Gastrocnemius medialis (tissue), 4 donors: ENCODE measurements around the gene CRLF2. TPM values are rescaled to one million over a fixed set of nuclear protein-coding genes. Genes with fewer than 3 reads are reported as not detected.
A peak's percentile ranks its signal among the peaks of the same experiment; 100 is the strongest.
"Not testable (repeated sequence)": the region's sequence is repeated elsewhere in the genome, so short reads cannot be mapped to it uniquely, and the experiment has no call there.

Experiments used
- ATAC-seq, 2 donors: fragments of 150-250 bp; one replicate each; pipeline ENCODE4 v1.9.1; 2016
- DNase-seq, 2 donors: peaks; one replicate each; pipeline ENCODE4 v3.0.0-alpha.2; 2019
- H3K27ac ChIP-seq, 4 donors: fragments of 200-600 bp; sonication (generic); 1 replicate in 1 of 4; 2 replicates in 3 of 4; pipeline ENCODE4 v1.5.1; 2016 to 2018; ENCODE audit warnings: mild to moderate bottlenecking in 2 of 4, moderate library complexity in 1 of 4
- H3K27me3 ChIP-seq, 3 donors: fragments of 200-600 bp; sonication (generic) in 2 of 3; 1 replicate in 1 of 3; 2 replicates in 2 of 3; pipeline versions ENCODE4 v1.5.1 to v1.6.0; 2016 to 2019; ENCODE audit warnings: mild to moderate bottlenecking in 1 of 3, moderate library complexity in 1 of 3
- H3K36me3 ChIP-seq, 2 donors: fragments of 200-600 bp; sonication (generic) in 1 of 2; one replicate each; pipeline ENCODE4 v1.5.1; 2017 to 2018
- H3K4me1 ChIP-seq, 2 donors: fragments of 200-600 bp; sonication (generic) in 1 of 2; one replicate each; pipeline ENCODE4 v1.5.1; 2016 to 2017; ENCODE audit warnings: mild to moderate bottlenecking in 2 of 2
- H3K4me3 ChIP-seq, 4 donors: fragments of 200-600 bp; sonication (generic) in 3 of 4; 1 replicate in 1 of 4; 2 replicates in 3 of 4; pipeline ENCODE4 v1.5.1; 2016 to 2019; ENCODE audit warnings: mild to moderate bottlenecking in 2 of 4
- H3K9me3 ChIP-seq, 3 donors: fragments of 200-600 bp; sonication (generic) in 2 of 3; 1 replicate in 1 of 3; 2 replicates in 2 of 3; pipeline ENCODE4 v1.5.1; 2016 to 2019
- POLR2A ChIP-seq, 2 donors: fragments of 450-650 bp; IDR thresholded peaks; one replicate each; pipeline ENCODE4 v1.6.1; 2017; ENCODE audit warnings: antibody characterized with exemption in 2 of 2, mild to moderate bottlenecking in 2 of 2, moderate library complexity in 2 of 2
- in situ Hi-C, 4 donors: fragments of 200-750 bp; cut with MboI; loops; one replicate each; pipeline versions ENCODE4 v1.15.0 to v1.8.0; 2017; ENCODE audit warnings: low sequenced_read_pairs in 4 of 4
- intact Hi-C: fragments of 100-400 bp; cut with DNase I; formaldehyde crosslinking; loops from one replicate; pipeline ENCODE4 v1.15.1; 2023; ENCODE audit warnings: low total_unique reads
- total RNA-seq, 4 donors: library from RNA; depleted of rRNA; stranded (reverse); fragments of >200 nt; gene quantifications; one replicate each; pipeline versions ENCODE4 v1.1.0 to v1.2.3, GENCODE V29; 2016
- TF ChIP-seq, protein P1 (sequence below), 5 experiments: fragments of 450-650 bp in 3 of 5; fragments of 200-600 bp in 2 of 5; sonication (generic) in 2 of 5; IDR thresholded peaks in 4 of 5; conservative IDR thresholded peaks in 1 of 5; 1 replicate in 4 of 5; 2 replicates in 1 of 5; pipeline ENCODE4 v1.5.1; 2016 to 2019; ENCODE audit warnings: antibody characterized with exemption in 5 of 5, mild to moderate bottlenecking in 3 of 5, moderate library complexity in 3 of 5

CRLF2 gene
- not detected for total RNA-seq

- H3K9me3 ChIP-seq: no peaks in the 10 kb centered on the region
- H3K4me3 ChIP-seq: no peak within 1 kb of the TSS
- DNase-seq (no peak), ATAC-seq (no peak)
- H3K27me3 ChIP-seq: no peaks in the 10 kb centered on the region
- intact Hi-C loops (no loop called here), in situ Hi-C loops (no loop called here)
- no peak within 1 kb of the TSS for H3K27ac ChIP-seq
- H3K4me1 ChIP-seq: no peaks in the 10 kb centered on the region
- no peak for TF ChIP-seq POLR2A (IDR thresholded peaks at IDR 0.05)
- TF ChIP-seq, protein P1, sequence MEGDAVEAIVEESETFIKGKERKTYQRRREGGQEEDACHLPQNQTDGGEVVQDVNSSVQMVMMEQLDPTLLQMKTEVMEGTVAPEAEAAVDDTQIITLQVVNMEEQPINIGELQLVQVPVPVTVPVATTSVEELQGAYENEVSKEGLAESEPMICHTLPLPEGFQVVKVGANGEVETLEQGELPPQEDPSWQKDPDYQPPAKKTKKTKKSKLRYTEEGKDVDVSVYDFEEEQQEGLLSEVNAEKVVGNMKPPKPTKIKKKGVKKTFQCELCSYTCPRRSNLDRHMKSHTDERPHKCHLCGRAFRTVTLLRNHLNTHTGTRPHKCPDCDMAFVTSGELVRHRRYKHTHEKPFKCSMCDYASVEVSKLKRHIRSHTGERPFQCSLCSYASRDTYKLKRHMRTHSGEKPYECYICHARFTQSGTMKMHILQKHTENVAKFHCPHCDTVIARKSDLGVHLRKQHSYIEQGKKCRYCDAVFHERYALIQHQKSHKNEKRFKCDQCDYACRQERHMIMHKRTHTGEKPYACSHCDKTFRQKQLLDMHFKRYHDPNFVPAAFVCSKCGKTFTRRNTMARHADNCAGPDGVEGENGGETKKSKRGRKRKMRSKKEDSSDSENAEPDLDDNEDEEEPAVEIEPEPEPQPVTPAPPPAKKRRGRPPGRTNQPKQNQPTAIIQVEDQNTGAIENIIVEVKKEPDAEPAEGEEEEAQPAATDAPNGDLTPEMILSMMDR (IDR thresholded peaks at IDR 0.05 in 4 of 5, conservative IDR thresholded peaks at IDR 0.05 in 1 of 5): no peak
- no peaks in the 10 kb centered on the region for H3K36me3 ChIP-seq
These were observed at the start of gene CRLF2 for GRCh38 chrX:1212532-1212931. TSS of gene CRLF2 (minus strand) at chrX:1212649. CDS start at chrX:1212634, 15 bp downstream.

DNA sequence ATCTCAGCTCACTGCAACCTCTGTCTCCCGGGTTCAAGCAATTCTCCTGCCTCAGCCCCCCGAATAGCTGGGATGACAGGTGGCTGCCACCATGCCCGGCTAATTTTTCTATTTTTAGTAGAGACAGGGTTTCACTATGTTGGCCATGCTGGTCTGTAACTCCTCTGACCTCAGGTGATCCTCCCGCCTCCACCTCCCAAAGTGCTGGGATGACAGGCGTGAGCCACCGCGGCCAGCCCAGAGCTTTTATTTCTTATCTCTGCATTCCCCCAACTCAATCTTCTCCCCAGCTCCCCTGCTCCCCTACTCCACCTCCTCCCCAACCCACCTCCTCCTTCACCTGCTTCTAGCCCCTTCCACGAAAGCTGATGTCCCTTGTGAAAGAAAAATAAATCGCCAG lies 49.3 kb upstream of the CRLF2 start:
- DNase-seq, H3K9me3 ChIP-seq, H3K36me3 ChIP-seq, H3K4me3 ChIP-seq, intact Hi-C loops, H3K4me1 ChIP-seq, in situ Hi-C loops, ATAC-seq, H3K27me3 ChIP-seq, H3K27ac ChIP-seq: not testable (repeated sequence)

- no peak overlapping the region for H3K4me3 ChIP-seq
- no peak for ATAC-seq
- intact Hi-C loops (no loop called here), in situ Hi-C loops (no loop called here)
- no peaks in the 10 kb centered on the region for H3K27me3 ChIP-seq
- H3K4me1 ChIP-seq: no peaks in the 10 kb centered on the region
- no peaks in the 10 kb centered on the region for H3K36me3 ChIP-seq
- H3K27ac ChIP-seq: no peak overlapping the region
- no peak for TF ChIP-seq POLR2A (IDR thresholded peaks at IDR 0.05)
- TF ChIP-seq, protein P1 (IDR thresholded peaks at IDR 0.05 in 4 of 5, conservative IDR thresholded peaks at IDR 0.05 in 1 of 5): no peak
- H3K9me3 ChIP-seq: no peaks in the 10 kb centered on the region
- no peak for DNase-seq
These were observed 48.8 kb upstream of the CRLF2 start for GRCh38 chrX:1261285-1261684.

DNA sequence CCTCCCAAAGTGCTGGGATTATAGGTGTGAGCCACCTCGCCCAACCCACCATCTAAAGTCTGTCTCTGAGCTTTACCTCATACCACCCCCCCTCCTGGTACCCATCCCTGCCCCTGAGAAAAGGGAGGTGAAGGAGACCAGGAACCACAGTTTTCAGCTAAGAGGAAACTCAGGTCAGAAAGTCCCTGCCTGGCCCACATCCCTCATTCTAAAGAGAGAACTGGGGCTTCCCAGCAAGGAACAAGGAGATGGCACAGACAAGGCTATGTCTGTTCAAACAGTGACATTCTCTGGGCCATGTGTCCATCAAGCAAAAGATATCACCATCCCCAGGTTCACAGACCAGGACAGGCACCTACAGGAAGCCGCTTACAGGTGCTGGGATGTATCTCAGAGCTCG lies 40.4 kb upstream of the CRLF2 start:
- no peak overlapping the region for H3K27ac ChIP-seq
- H3K36me3 ChIP-seq: no peaks in the 10 kb centered on the region
- H3K4me1 ChIP-seq: no peaks in the 10 kb centered on the region
- TF ChIP-seq POLR2A (IDR thresholded peaks at IDR 0.05): no peak
- TF ChIP-seq, protein P1 (IDR thresholded peaks at IDR 0.05 in 4 of 5, conservative IDR thresholded peaks at IDR 0.05 in 1 of 5): no peak
- no peaks in the 10 kb centered on the region for H3K9me3 ChIP-seq
- in situ Hi-C loops: no loop called here
- ATAC-seq (no peak), DNase-seq (no peak)
- H3K27me3 ChIP-seq: peaks cover 0 to 9% (median 0%) of the 10 kb centered on the region in 3 donors
- intact Hi-C loops: no loop called here
- no peak overlapping the region for H3K4me3 ChIP-seq

GRCh38 chrX:1249101-1249887 lies 36.8 kb upstream of the CRLF2 start:
- no peak overlapping the region for H3K4me3 ChIP-seq
- no peak for TF ChIP-seq POLR2A (IDR thresholded peaks at IDR 0.05)
- TF ChIP-seq, protein P1 (IDR thresholded peaks at IDR 0.05 in 4 of 5, conservative IDR thresholded peaks at IDR 0.05 in 1 of 5): no peak
- peak overlapping the region in 1 of 4 donors; percentile 31 for H3K27ac ChIP-seq
- intact Hi-C loops: no loop called here
- in situ Hi-C loops: no loop called here
- H3K36me3 ChIP-seq: no peaks in the 10 kb centered on the region
- no peaks in the 10 kb centered on the region for H3K9me3 ChIP-seq
- ATAC-seq: peak in 1 of 2 donors; percentile 30
- H3K4me1 ChIP-seq: no peaks in the 10 kb centered on the region
- H3K27me3 ChIP-seq: peaks cover 0 to 9% (median 8%) of the 10 kb centered on the region in 3 donors
- DNase-seq: peak; percentile 13 to 32
